ENCODE data around the gene SUPT7L.
A peak's percentile ranks its signal among the peaks of the same experiment; 100 is the strongest.
"Not testable (repeated sequence)": the region's sequence is repeated elsewhere in the genome, so short reads cannot be mapped to it uniquely, and the experiment has no call there.

Gene SUPT7L

GRCh38 chr2:27634291-27634690, 29.1 kb downstream of the SUPT7L start:
- DNase-seq, result no peak

- DNase-seq, result not testable (repeated sequence)
Measured at GRCh38 chr2:27630257-27630656, 33.2 kb downstream of the SUPT7L start.

GRCh38 chr2:27628767-27629709, 34.4 kb downstream of the SUPT7L start, which contains the start of the genes CCDC121 and GPN1:
CCDC121 (minus strand) TSS chr2:27629012; CDS start chr2:27627799, 1,213 bp downstream.
GPN1 (plus strand) TSS chr2:27629050; CDS start chr2:27629059, 9 bp downstream.
- peak; percentile 87 for DNase-seq

GRCh38 chr2:27627963-27628766, 35.2 kb downstream of the SUPT7L start:
- peak; percentile 25 for DNase-seq

GRCh38 chr2:27626921-27627320, 36.5 kb downstream of the SUPT7L start:
- not testable (repeated sequence) for DNase-seq

GRCh38 chr2:27626323-27626722, 37.1 kb downstream of the SUPT7L start:
- DNase-seq, result not testable (repeated sequence)

GRCh38 chr2:27624943-27625342, 38.5 kb downstream of the SUPT7L start:
- DNase-seq, result no peak

GRCh38 chr2:27622921-27623384, 40.5 kb downstream of the SUPT7L start:
- DNase-seq, result no peak

GRCh38 chr2:27621524-27621923, 41.9 kb downstream of the SUPT7L start:
- no peak for DNase-seq

- no peak for DNase-seq
Measured at GRCh38 chr2:27615316-27615715, 48.1 kb downstream of the SUPT7L start.

GRCh38 chr2:27613985-27614384, 49.4 kb downstream of the SUPT7L start:
- no peak for DNase-seq

- no peak for DNase-seq
Measured at GRCh38 chr2:27606611-27607010, 56.8 kb downstream of the SUPT7L start.
